ENCODE results near the gene ANKRD13D.

DNA sequence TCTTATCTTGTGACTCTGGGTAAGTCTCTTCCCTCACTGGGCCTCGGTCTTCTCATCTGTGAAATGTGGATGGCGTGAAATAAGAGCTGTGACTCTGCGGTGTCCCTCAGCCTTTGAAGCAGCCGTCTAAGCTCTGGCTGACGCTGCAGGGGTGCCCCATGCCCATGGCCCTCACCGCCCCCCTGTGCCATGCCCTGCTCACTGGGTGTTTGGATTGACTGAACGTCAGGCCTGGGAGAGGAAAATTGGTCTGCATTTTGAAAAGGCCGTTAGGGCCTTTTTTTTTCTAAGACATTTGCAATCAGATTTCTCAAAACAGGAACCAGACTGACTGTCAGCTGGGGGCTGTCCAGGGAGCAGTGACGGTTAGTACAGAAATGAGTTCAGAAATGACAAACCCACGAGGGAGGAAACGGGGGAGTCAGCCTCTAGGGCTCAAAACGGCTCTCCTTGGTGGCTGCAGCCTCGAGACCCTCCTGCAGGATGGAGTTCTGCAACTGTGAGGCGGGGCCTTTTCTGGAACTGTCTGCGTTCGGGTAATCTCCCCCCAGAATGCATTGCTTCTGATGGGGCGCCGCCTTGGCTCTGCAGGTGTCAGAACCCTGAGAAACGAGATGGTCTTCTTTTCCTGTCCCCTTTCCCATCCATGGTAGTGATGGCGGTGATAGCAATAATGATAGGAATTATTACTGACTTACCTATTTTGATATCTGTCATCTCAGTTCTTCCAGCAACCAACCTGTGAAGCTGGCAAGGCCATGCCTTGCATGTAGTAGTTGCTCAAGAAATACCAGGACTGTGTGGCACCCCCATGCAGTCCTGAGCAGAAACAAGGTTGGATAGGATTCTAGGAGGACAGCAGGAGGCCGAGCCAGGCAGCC is 20.8 kb upstream of the ANKRD13D start:
- no peak for TF ChIP-seq POLR2A (IDR thresholded peaks at IDR 0.05)
- TF ChIP-seq, protein P1, sequence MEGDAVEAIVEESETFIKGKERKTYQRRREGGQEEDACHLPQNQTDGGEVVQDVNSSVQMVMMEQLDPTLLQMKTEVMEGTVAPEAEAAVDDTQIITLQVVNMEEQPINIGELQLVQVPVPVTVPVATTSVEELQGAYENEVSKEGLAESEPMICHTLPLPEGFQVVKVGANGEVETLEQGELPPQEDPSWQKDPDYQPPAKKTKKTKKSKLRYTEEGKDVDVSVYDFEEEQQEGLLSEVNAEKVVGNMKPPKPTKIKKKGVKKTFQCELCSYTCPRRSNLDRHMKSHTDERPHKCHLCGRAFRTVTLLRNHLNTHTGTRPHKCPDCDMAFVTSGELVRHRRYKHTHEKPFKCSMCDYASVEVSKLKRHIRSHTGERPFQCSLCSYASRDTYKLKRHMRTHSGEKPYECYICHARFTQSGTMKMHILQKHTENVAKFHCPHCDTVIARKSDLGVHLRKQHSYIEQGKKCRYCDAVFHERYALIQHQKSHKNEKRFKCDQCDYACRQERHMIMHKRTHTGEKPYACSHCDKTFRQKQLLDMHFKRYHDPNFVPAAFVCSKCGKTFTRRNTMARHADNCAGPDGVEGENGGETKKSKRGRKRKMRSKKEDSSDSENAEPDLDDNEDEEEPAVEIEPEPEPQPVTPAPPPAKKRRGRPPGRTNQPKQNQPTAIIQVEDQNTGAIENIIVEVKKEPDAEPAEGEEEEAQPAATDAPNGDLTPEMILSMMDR (IDR thresholded peaks at IDR 0.05) = no peak
